NCI-H748 treated with DMSO at 0.1 percent for 48 hours (cell line): ENCODE data around the gene MSI1.

ENCODE experiments used
- DNase-seq: peaks from one replicate; lab custom pipeline; 2025; lab: John Stamatoyannopoulos, UW

Gene MSI1

GRCh38 chr12:120376934-120377572 is 8.1 kb upstream of the MSI1 start:
- no peak for DNase-seq

- no peak for DNase-seq
Observed at GRCh38 chr12:120376416-120376815, 7.5 kb upstream of the MSI1 start.

GRCh38 chr12:120376009-120376408 is 7.0 kb upstream of the MSI1 start:
- no peak for DNase-seq

GRCh38 chr12:120373683-120374082 is 4.7 kb upstream of the MSI1 start:
- DNase-seq, result no peak

- no peak for DNase-seq
Observed at GRCh38 chr12:120370343-120371243, 1.6 kb upstream of the MSI1 start.

- no peak for DNase-seq
Observed at GRCh38 chr12:120369603-120370342, 809 bp upstream of the MSI1 start.

GRCh38 chr12:120367924-120368788 is 808 bp downstream of the MSI1 start:
- DNase-seq, result no peak

- DNase-seq, result peak; percentile 25
Observed at GRCh38 chr12:120367233-120367923, 1.6 kb downstream of the MSI1 start.

- DNase-seq, result no peak
Observed at GRCh38 chr12:120366845-120367232, 2.1 kb downstream of the MSI1 start.

- no peak for DNase-seq
Observed at GRCh38 chr12:120366341-120366705, 2.6 kb downstream of the MSI1 start.

GRCh38 chr12:120365675-120366340 is 3.2 kb downstream of the MSI1 start:
- no peak for DNase-seq

GRCh38 chr12:120364487-120364886 is 4.5 kb downstream of the MSI1 start:
- DNase-seq, result no peak

- DNase-seq, result no peak
Observed at GRCh38 chr12:120363274-120363855, 5.6 kb downstream of the MSI1 start.

GRCh38 chr12:120362516-120363273 is 6.3 kb downstream of the MSI1 start:
- DNase-seq, result no peak

GRCh38 chr12:120361506-120362208 is 7.3 kb downstream of the MSI1 start:
- DNase-seq, result peak; percentile 81

GRCh38 chr12:120359128-120359527 is 9.8 kb downstream of the MSI1 start:
- DNase-seq, result no peak

GRCh38 chr12:120358412-120359100 is 10.4 kb downstream of the MSI1 start:
- DNase-seq, result no peak

- no peak for DNase-seq
Observed at GRCh38 chr12:120357104-120357503, 11.9 kb downstream of the MSI1 start.
